HEK293T (cell line): Measurements from ENCODE around the gene C20orf141.

Experiments
- ARNT ChIP-seq: fragments of 450-650 bp; IDR thresholded peaks from 2 replicates; pipeline ENCODE4 v1.6.1; 2017; ENCODE audit warnings: mild to moderate bottlenecking
- BHLHE40 ChIP-seq: fragments of 450-650 bp; IDR thresholded peaks from 2 replicates; pipeline ENCODE4 v1.6.1; 2016; ENCODE audit warnings: mild to moderate bottlenecking, moderate library complexity, borderline replicate concordance
- CTBP1 ChIP-seq: fragments of 450-650 bp; IDR thresholded peaks from 2 replicates; pipeline ENCODE4 v1.6.1; 2016; ENCODE audit warnings: borderline replicate concordance
- ELF4 ChIP-seq: fragments of 450-650 bp; IDR thresholded peaks from 2 replicates; pipeline ENCODE4 v1.6.1; 2017; ENCODE audit warnings: antibody characterized with exemption
- FOXA1 ChIP-seq: fragments of 450-650 bp; IDR thresholded peaks from 2 replicates; pipeline ENCODE4 v1.6.1; 2016; ENCODE audit warnings: mild to moderate bottlenecking
- FOXK2 ChIP-seq: fragments of 450-650 bp; IDR thresholded peaks from 2 replicates; pipeline ENCODE4 v1.6.1; 2016; ENCODE audit warnings: mild to moderate bottlenecking
- FOXM1 ChIP-seq: fragments of 450-650 bp; IDR thresholded peaks from 2 replicates; pipeline ENCODE4 v1.6.1; 2017; ENCODE audit warnings: mild to moderate bottlenecking, borderline replicate concordance
- HDGF ChIP-seq: fragments of 450-650 bp; IDR thresholded peaks from 2 replicates; pipeline ENCODE4 v1.6.1; 2017; ENCODE audit warnings: antibody characterized with exemption, borderline replicate concordance
- L3MBTL2 ChIP-seq: fragments of 450-650 bp; conservative IDR thresholded peaks from 2 replicates; pipeline ENCODE4 v1.6.1; 2016; ENCODE audit warnings: mild to moderate bottlenecking
- LEF1 ChIP-seq: fragments of 450-650 bp; IDR thresholded peaks from 2 replicates; pipeline ENCODE4 v1.6.1; 2017; ENCODE audit warnings: mild to moderate bottlenecking, borderline replicate concordance
- NFRKB ChIP-seq: fragments of 450-650 bp; IDR thresholded peaks from 2 replicates; pipeline ENCODE4 v1.6.1; 2016; ENCODE audit warnings: mild to moderate bottlenecking, moderate library complexity
- SP1 ChIP-seq: fragments of 450-650 bp; IDR thresholded peaks from 2 replicates; pipeline ENCODE4 v1.6.1; 2017
- SUZ12 ChIP-seq: fragments of 450-650 bp; IDR thresholded peaks from 2 replicates; pipeline ENCODE4 v1.6.1; 2016; ENCODE audit warnings: mild to moderate bottlenecking
- ZNF384 ChIP-seq: fragments of 450-650 bp; IDR thresholded peaks from 2 replicates; pipeline ENCODE4 v1.6.1; 2016

DNA sequence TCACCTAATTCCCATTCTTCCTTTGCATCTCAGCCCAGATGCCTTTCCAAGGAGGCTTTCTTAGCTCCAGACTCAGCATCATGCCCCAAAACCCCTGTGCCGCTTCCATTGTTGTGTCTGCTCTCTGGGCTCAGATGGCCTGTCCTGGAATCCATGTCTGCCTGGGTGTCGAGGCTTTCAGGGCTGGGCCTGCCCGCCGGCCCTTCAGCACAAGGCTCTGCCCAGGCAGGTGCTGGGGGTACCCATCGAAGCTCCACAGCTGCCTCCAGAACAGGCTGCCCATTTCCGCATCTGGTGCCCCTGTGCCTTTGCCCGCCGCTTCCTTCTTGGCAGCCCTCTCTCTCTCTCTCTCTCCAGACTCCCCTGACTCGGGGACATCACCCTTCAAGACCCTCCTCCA, 15.5 kb upstream of the C20orf141 start:
- TF ChIP-seq SP1 (no peak), FOXK2 (no peak), BHLHE40 (no peak), FOXM1 (no peak), L3MBTL2 (no peak), HDGF (no peak), ELF4 (no peak), NFRKB (no peak), FOXA1 (no peak), ARNT (no peak), ZNF384 (no peak), CTBP1 (no peak), SUZ12 (no peak), LEF1 (no peak)
